Measurements from ENCODE around the gene PPP3R1.

DNA sequence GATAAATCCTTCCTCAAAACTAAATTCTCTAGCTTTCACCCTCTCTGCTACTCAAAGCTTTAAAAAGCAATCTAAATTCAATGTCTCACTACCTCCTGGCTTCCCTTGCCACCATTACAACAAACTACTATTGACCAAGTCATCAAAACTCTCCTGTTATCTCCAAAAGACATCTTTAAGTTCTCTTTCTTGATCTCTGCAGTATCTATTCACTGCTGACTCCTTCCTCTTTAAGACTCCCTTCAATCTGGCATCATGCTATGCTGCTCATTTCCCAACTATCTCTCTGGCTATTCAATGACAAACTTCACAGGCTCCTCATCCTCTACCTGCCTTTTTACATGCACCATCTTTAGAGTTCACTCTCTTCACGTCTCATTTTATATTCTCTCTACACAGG, 5.9 kb downstream of the PPP3R1 start:
- no peak for TF ChIP-seq PRDM15 (CRISPR knock-in tag; IDR thresholded peaks at IDR 0.05)
- TF ChIP-seq, protein P1, sequence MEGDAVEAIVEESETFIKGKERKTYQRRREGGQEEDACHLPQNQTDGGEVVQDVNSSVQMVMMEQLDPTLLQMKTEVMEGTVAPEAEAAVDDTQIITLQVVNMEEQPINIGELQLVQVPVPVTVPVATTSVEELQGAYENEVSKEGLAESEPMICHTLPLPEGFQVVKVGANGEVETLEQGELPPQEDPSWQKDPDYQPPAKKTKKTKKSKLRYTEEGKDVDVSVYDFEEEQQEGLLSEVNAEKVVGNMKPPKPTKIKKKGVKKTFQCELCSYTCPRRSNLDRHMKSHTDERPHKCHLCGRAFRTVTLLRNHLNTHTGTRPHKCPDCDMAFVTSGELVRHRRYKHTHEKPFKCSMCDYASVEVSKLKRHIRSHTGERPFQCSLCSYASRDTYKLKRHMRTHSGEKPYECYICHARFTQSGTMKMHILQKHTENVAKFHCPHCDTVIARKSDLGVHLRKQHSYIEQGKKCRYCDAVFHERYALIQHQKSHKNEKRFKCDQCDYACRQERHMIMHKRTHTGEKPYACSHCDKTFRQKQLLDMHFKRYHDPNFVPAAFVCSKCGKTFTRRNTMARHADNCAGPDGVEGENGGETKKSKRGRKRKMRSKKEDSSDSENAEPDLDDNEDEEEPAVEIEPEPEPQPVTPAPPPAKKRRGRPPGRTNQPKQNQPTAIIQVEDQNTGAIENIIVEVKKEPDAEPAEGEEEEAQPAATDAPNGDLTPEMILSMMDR (IDR thresholded peaks at IDR 0.05 in 2 of 3, conservative IDR thresholded peaks at IDR 0.05 in 1 of 3; ENCODE audit: control insufficient read depth in 2 of 3, extremely low read depth in 1 of 3, insufficient read depth in 1 of 3, low read depth in 3 of 3, low read length in 3 of 3), result no peak
- no peak for TF ChIP-seq CEBPB (IDR thresholded peaks at IDR 0.05; ENCODE audit: borderline replicate concordance in 1 of 2, low read depth in 2 of 2, low read length in 2 of 2)
- TF ChIP-seq ASH2L (IDR thresholded peaks at IDR 0.05; ENCODE audit: borderline replicate concordance, low read depth), result no peak
- TF ChIP-seq POLR2A (IDR thresholded peaks at IDR 0.05; ENCODE audit: low read depth, low read length), result no peak
- TF ChIP-seq ESRRA (IDR thresholded peaks at IDR 0.05; ENCODE audit: low read length), result no peak
- no peak for TF ChIP-seq ATF2 (IDR thresholded peaks at IDR 0.05; ENCODE audit: low read length)
- TF ChIP-seq, protein P2, sequence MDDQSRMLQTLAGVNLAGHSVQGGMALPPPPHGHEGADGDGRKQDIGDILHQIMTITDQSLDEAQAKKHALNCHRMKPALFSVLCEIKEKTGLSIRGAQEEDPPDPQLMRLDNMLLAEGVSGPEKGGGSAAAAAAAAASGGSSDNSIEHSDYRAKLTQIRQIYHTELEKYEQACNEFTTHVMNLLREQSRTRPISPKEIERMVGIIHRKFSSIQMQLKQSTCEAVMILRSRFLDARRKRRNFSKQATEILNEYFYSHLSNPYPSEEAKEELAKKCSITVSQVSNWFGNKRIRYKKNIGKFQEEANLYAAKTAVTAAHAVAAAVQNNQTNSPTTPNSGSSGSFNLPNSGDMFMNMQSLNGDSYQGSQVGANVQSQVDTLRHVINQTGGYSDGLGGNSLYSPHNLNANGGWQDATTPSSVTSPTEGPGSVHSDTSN (IDR thresholded peaks at IDR 0.05; ENCODE audit: insufficient replicate concordance, low read depth, low read length), result no peak

All from GM12878 (cell line).